GM12878 (cell line): ENCODE results near the gene SORCS1. TPM values are rescaled to one million over a fixed set of nuclear protein-coding genes. Genes with fewer than 3 reads are reported as not detected.

Source experiments
- ATAC-seq: fragments of 200-7000 bp; cut with Tn5 transposase; 3 replicates; pipeline ENCODE4 v1.9.1; 2020; ENCODE audit warnings: mild to moderate bottlenecking, moderate library complexity
- BruUV-seq: library from RNA; stranded (reverse); fragments of 400-500 nt; replicated peaks from 2 replicates; lab custom pipeline; 2021; lab: Mats Ljungman, UMichigan
- CTCF ChIA-PET: fragments of 300-600 bp; sonication (Branson Sonifier 250); formaldehyde crosslinking; extraction: SDS; loops from one replicate; lab custom pipeline; 2021; ENCODE audit warnings: inconsistent platforms; lab: Yijun Ruan, JAX
- POLR2A ChIA-PET: fragments of 350-600 bp; formaldehyde crosslinking; extraction: SDS; loops from one replicate; lab custom pipeline; 2021; ENCODE audit warnings: inconsistent platforms; lab: Charles Lee
- RAD21 ChIA-PET: fragments of 300-600 bp; sonication (Branson Sonifier 250); formaldehyde crosslinking; loops from one replicate; lab custom pipeline; 2023; ENCODE audit warnings: antibody characterized with exemption; ENCODE audit not compliant: unreplicated experiment; lab: Charles Lee
- SMC1A ChIA-PET: fragments of 300-600 bp; sonication (Branson Sonifier 250); formaldehyde crosslinking; loops from one replicate; lab custom pipeline; 2023; ENCODE audit not compliant: unreplicated experiment, uncharacterized antibody; lab: Charles Lee
- DNase-seq: peaks from one replicate; pipeline ENCODE4 v3.0.0-alpha.2; 2011; ENCODE audit warnings: low read depth, low spot score
- FAIRE-seq: peaks from 3 replicates; lab custom pipeline; 2011; peaks lifted over from hg19 to GRCh38; lab: Jason Lieb, UNC
- H2AFZ ChIP-seq: 2 replicates; pipeline ENCODE4 v1.6.0; 2011; ENCODE audit warnings: low read depth, low read length, control low read depth; ENCODE audit not compliant: control insufficient read depth
- H3K27ac ChIP-seq: 2 replicates; pipeline ENCODE4 v1.5.1; 2011; ENCODE audit warnings: control low read depth; ENCODE audit not compliant: control insufficient read depth, insufficient read depth
- H3K27me3 ChIP-seq, 2 experiments: replicated peaks in 1 of 2; 2 replicates each; pipeline versions ENCODE4 v1.6.0 to v1.6.1; 2011; ENCODE audit warnings: low read length in 1 of 2; ENCODE audit not compliant: control insufficient read depth in 2 of 2, insufficient read depth in 2 of 2
- H3K36me3 ChIP-seq, 2 experiments: 2 replicates each; pipeline ENCODE4 v1.5.1; 2011; ENCODE audit warnings: low read length in 1 of 2; ENCODE audit not compliant: control insufficient read depth in 2 of 2, insufficient read depth in 2 of 2
- H3K4me1 ChIP-seq: 2 replicates; pipeline ENCODE4 v1.6.1; 2011; ENCODE audit warnings: mild to moderate bottlenecking, low read length, moderate library complexity, mixed read lengths; ENCODE audit not compliant: control insufficient read depth, insufficient read depth
- H3K4me2 ChIP-seq: 2 replicates; pipeline ENCODE4 v1.6.0; 2011; ENCODE audit warnings: control low read depth; ENCODE audit not compliant: control insufficient read depth, insufficient read depth
- H3K4me3 ChIP-seq: fragments of 200-600 bp; sonication (generic); 2 replicates; pipeline ENCODE4 v1.5.1; 2016
- H3K79me2 ChIP-seq: 2 replicates; pipeline ENCODE4 v1.6.0; 2011; ENCODE audit warnings: low read length; ENCODE audit not compliant: control insufficient read depth, insufficient read depth
- H3K9ac ChIP-seq: 2 replicates; pipeline ENCODE4 v1.8.0; 2011; ENCODE audit warnings: low read length, control low read depth, mixed read lengths; ENCODE audit not compliant: control insufficient read depth, insufficient read depth
- H3K9me3 ChIP-seq: replicated peaks from 3 replicates; pipeline ENCODE4 v1.5.1; 2011; ENCODE audit warnings: mild to moderate bottlenecking, low read length; ENCODE audit not compliant: control insufficient read depth, insufficient read depth
- H4K20me1 ChIP-seq: 2 replicates; pipeline ENCODE4 v1.6.0; 2011; ENCODE audit not compliant: control insufficient read depth, insufficient read depth
- HDAC2 ChIP-seq: fragments of 200-600 bp; sonication (generic); IDR thresholded peaks from 2 replicates; pipeline ENCODE4 v1.6.1; 2017
- IRF4 ChIP-seq: IDR thresholded peaks from 2 replicates; pipeline ENCODE4 v1.6.1; 2011; ENCODE audit warnings: low read depth, low read length
- MYB ChIP-seq: fragments of 150-350 bp; IDR thresholded peaks from 2 replicates; pipeline ENCODE4 v1.6.1; 2014; ENCODE audit warnings: mild to moderate bottlenecking, low read depth, low read length, borderline replicate concordance
- NR2C1 ChIP-seq: fragments of 450-650 bp; IDR thresholded peaks from 2 replicates; pipeline ENCODE4 v1.6.1; 2017; ENCODE audit warnings: antibody characterized with exemption, mild to moderate bottlenecking, moderate library complexity
- NRF1 ChIP-seq: conservative IDR thresholded peaks from 2 replicates; pipeline ENCODE4 v1.6.1; 2011; ENCODE audit warnings: mild to moderate bottlenecking, low read depth, low read length, improper control_type of control experiment
- SMAD1 ChIP-seq: fragments of 450-650 bp; IDR thresholded peaks from 2 replicates; pipeline ENCODE4 v1.6.1; 2018; ENCODE audit warnings: mild to moderate bottlenecking, low read depth; ENCODE audit not compliant: partially characterized antibody
- SPI1 ChIP-seq: IDR thresholded peaks from 2 replicates; pipeline ENCODE4 v1.6.1; 2011; ENCODE audit warnings: low read depth, mild to moderate bottlenecking, low read length, moderate library complexity, borderline replicate concordance; ENCODE audit not compliant: insufficient read depth
- TBL1XR1 ChIP-seq: IDR thresholded peaks from 2 replicates; pipeline ENCODE4 v1.6.1; 2012; ENCODE audit warnings: low read depth, low read length, improper control_type of control experiment
- ZNF24 ChIP-seq: fragments of 450-650 bp; IDR thresholded peaks from 2 replicates; pipeline ENCODE4 v1.6.1; 2017; ENCODE audit warnings: antibody characterized with exemption, mild to moderate bottlenecking
- WGBS: methylation state at CpG from one replicate; pipeline ENCODE4 v1.1.6; 2016; ENCODE audit warnings: low lambda C conversion rate; ENCODE audit not compliant: insufficient replicate concordance, insufficient coverage; ENCODE audit errors: missing lambda C conversion rate; 5-methylcytosine and 5-hydroxymethylcytosine counted together
- in situ Hi-C: fragments of 300-500 bp; cut with MboI; formaldehyde crosslinking; loops from 9 replicates; pipeline ENCODE4 v1.14.3; 2018; ENCODE audit warnings: mixed read lengths
- intact Hi-C: fragments of 100-400 bp; cut with micrococcal nuclease; formaldehyde crosslinking; loops from one replicate; pipeline ENCODE4 v1.14.2; 2022; ENCODE audit not compliant: unreplicated experiment
- polyA plus RNA-seq, 11 experiments: library from polyadenylated mRNA; depleted of rRNA in 4 of 11; unstranded in 6 of 11; stranded (reverse) in 5 of 11; fragments of >200 nt; fragmentation: Nextera tagmentation in 4 of 11; fragmentation: Illumina TruSeq in 1 of 11; extraction: Ambion mirVana in 4 of 11; extraction: Trizol in 1 of 11; gene quantifications; 1 replicate in 1 of 11; 2 replicates in 10 of 11; pipeline versions ENCODE4 v1.2.1 to v1.2.3, GENCODE V29; 2011 to 2016; ENCODE audit warnings: inconsistent platforms in 2 of 11, missing spikeins in 2 of 11, low read depth in 1 of 11
- total RNA-seq, 4 experiments: library from RNA; depleted of rRNA in 3 of 4; stranded (reverse); fragments of >200 nt in 3 of 4; fragmentation: Illumina TruSeq in 1 of 4; extraction: Trizol in 1 of 4; gene quantifications; 2 replicates each; pipeline versions ENCODE4 v1.2.1 to v1.2.3, GENCODE V29; 2013 to 2021
- TF ChIP-seq, protein P1 (sequence below): fragments of 150-350 bp; IDR thresholded peaks from 2 replicates; pipeline ENCODE4 v1.6.1; 2014; ENCODE audit warnings: mild to moderate bottlenecking, low read depth, low read length

SORCS1 gene
- total and polyA plus RNA-seq, 10 of the 15 experiments (the other 5 are each of a cell fraction or from before 2014, with no cell fraction given) = 0.02 to 9.6 (median 0.06) TPM; not detected in 3

- no TSS peak for BruUV-seq
- Histone ChIP-seq H3K9me3 (no peaks in the 10 kb centered on the region), H3K9ac (no peak overlapping the region)
- TF ChIP-seq NR2C1 (no peak), NRF1 (no peak), IRF4 (no peak), TBL1XR1 (no peak), HDAC2 (no peak), SMAD1 (no peak), SPI1 (no peak), ZNF24 (no peak), MYB (no peak)
- TF ChIP-seq, protein P1, sequence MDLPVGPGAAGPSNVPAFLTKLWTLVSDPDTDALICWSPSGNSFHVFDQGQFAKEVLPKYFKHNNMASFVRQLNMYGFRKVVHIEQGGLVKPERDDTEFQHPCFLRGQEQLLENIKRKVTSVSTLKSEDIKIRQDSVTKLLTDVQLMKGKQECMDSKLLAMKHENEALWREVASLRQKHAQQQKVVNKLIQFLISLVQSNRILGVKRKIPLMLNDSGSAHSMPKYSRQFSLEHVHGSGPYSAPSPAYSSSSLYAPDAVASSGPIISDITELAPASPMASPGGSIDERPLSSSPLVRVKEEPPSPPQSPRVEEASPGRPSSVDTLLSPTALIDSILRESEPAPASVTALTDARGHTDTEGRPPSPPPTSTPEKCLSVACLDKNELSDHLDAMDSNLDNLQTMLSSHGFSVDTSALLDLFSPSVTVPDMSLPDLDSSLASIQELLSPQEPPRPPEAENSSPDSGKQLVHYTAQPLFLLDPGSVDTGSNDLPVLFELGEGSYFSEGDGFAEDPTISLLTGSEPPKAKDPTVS = no peak
- TF ChIP-seq, all 136 proteins: peak for 0
- Histone ChIP-seq H3K4me2 (no peak overlapping the region), H3K4me3 (no peak overlapping the region), H4K20me1 (no peaks in the 10 kb centered on the region), H3K27ac (no peak overlapping the region), H3K4me1 (no peaks in the 10 kb centered on the region), H2AFZ (no peak overlapping the region), H3K36me3 (no peaks in the 10 kb centered on the region), H3K27me3 (no peaks in the 10 kb centered on the region; a peak in 2 of 4 replicates), H3K79me2 (no peaks in the 10 kb centered on the region)
- CTCF ChIA-PET = interaction anchor here (0.6 kb wide), 1 partner anchor 374 kb away, joined by 3 read pairs; no protein-coding TSS in a partner anchor
- ATAC-seq = no peak
- SMC1A ChIA-PET = no interaction called here
- POLR2A ChIA-PET = no interaction called here
- intact Hi-C loops = no loop called here
- 42% methylated on average over 10 of the region's 10 CpGs for WGBS
- FAIRE-seq = no peak
- RAD21 ChIA-PET = no interaction called here
- DNase-seq = no peak
- in situ Hi-C loops = no loop called here
These were observed 131.7 kb downstream of the SORCS1 start for GRCh38 chr10:107032700-107033401.
